Hematopoietic multipotent progenitor cell treated with erythropoietin and hydrocortisone succinate and interleukin-3 and kit ligand, for 17 days (in vitro differentiated cells): Measurements from ENCODE around the gene PSMD2.

Source experiments
- DNase-seq: peaks from one replicate; pipeline ENCODE4 v3.0.0-alpha.2; 2015; ENCODE audit warnings: low spot score

The PSMD2 gene

DNA sequence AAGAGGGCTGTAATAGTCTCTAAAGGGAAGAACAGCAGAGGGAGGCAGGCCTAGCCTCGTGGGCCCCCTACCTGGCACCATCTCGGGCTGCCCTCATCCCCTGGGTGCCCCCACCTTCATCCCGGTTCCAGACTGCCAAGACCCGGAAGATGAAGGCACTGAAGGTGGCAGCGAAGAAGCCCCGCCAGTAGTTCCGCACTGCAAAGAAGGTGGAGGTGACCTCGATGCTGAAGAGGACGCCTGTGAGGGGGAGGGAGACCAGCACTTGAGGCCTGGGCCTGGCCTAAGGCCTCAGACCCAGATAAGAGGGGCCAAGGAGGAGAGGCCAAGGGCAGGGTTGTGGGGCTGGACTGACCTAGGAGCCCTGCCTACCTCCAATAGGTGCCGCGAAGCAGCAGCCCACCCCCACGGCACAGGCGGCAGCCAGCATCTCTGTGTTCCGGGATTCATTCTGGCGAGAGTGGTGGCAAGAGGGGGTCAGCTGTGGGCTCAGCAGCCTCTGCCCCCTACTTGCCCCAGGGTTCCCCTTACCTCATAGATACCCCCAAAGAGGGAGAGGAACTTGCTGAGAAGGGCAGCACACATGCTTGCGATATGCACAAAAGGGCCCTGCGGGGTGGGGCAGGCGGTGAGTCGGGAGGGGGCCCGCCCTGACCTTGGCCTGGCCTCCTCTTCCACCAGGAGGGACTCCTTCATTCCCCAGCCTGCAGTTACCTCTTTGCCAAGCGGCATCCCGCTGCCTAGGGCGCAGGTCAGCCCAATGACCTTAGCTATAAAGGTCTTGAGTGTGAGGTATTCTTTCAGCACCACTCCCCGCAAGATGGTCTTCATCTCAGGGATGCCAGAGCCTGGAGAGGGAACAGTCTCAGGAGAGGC lies 58.4 kb downstream of the PSMD2 start:
- DNase-seq, result no peak

DNA sequence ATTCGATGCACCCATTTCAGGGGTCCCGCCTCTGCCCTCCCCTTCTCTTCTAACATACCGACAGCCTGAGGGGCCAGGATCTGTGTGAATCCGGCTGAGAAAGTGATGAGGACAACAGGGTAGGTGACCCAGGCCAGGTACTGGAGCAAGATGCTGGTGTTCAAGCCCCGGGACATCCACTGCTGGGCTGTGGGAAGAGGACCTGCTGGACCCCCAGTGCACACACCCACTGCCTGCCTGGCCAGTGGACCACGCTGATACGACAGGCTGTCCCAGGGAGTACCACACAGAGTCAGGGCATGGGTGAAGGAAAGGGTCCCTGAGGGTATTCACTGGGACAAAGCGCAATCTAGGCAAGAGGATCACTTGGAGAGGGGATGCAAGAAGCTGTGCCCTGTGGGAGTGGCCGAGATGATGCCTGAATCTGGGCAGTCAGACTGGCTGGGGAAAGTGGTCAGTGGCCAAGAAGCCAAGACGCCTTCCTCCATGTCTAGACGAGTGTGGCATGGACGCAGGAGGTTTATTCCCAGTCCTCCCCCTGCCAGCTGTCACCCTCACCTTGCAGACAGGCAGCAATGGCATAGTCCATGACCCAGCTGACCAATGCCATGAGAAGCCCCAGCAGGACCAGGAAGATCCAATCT lies 59.2 kb downstream of the PSMD2 start:
- no peak for DNase-seq
